Measurements from ENCODE around the gene DCP2. TPM values are rescaled to one million over a fixed set of nuclear protein-coding genes. Genes with fewer than 3 reads are reported as not detected.

The DCP2 gene
- total and polyA plus RNA-seq, 4 donors = 9.5 to 91.5 (median 29.5) TPM

- H3K27ac ChIP-seq (ENCODE audit: low read depth in 1 of 2, low read length in 1 of 2) = peak overlapping the region in 1 of 2 donors; percentile 18
- peaks cover 0 to 5% (median 4%) of the 10 kb centered on the region in 5 donors for H3K4me1 ChIP-seq (ENCODE audit: control insufficient read depth in 5 of 5, insufficient read depth in 5 of 5, low read length in 5 of 5)
- H3K9ac ChIP-seq (ENCODE audit: insufficient read depth in 1 of 2, low read length in 2 of 2) = no peak overlapping the region
- no peak for ATAC-seq (ENCODE audit: insufficient read depth, low FRiP score)
- peaks cover 0 to 9% (median 4%) of the 10 kb centered on the region in 4 donors for H3K36me3 ChIP-seq (ENCODE audit: control insufficient read depth in 4 of 4, insufficient read depth in 4 of 4, low read length in 4 of 4)
- WGBS, 2 donors = 85% methylated on average over 4 of the region's 4 CpGs
- no peak for TF ChIP-seq CTCF (IDR thresholded peaks at IDR 0.05; ENCODE audit: control extremely low read depth, extremely low read depth)
- peaks cover 0 to 2% (median 0%) of the 10 kb centered on the region in 4 donors for H3K9me3 ChIP-seq (ENCODE audit: control insufficient read depth in 4 of 4, insufficient read depth in 3 of 4, low read length in 3 of 4)
- no peaks in the 10 kb centered on the region for H3K27me3 ChIP-seq (ENCODE audit: control insufficient read depth in 3 of 3, insufficient read depth in 3 of 3, low read length in 2 of 3)
- no peak overlapping the region for H3K4me3 ChIP-seq
- no peak for DNase-seq
Observed at GRCh38 chr5:113042491-113043243, 66.1 kb downstream of the DCP2 start.

- peak overlapping the region in 1 of 2 donors; percentile 18 for H3K27ac ChIP-seq (ENCODE audit: low read depth in 1 of 2, low read length in 1 of 2)
- WGBS, 2 donors = 81 to 87% methylated on average over 16 of the region's 16 CpGs
- peaks cover 2 to 10% (median 8%) of the 10 kb centered on the region in 4 donors for H3K36me3 ChIP-seq (ENCODE audit: control insufficient read depth in 4 of 4, insufficient read depth in 4 of 4, low read length in 4 of 4)
- H3K27me3 ChIP-seq (ENCODE audit: control insufficient read depth in 3 of 3, insufficient read depth in 3 of 3, low read length in 2 of 3) = no peaks in the 10 kb centered on the region
- H3K4me1 ChIP-seq (ENCODE audit: control insufficient read depth in 5 of 5, insufficient read depth in 5 of 5, low read length in 5 of 5) = peaks cover 0 to 5% (median 4%) of the 10 kb centered on the region in 5 donors
- H3K9ac ChIP-seq (ENCODE audit: insufficient read depth in 1 of 2, low read length in 2 of 2) = no peak overlapping the region
- peaks cover 0 to 2% (median 0%) of the 10 kb centered on the region in 4 donors for H3K9me3 ChIP-seq (ENCODE audit: control insufficient read depth in 4 of 4, insufficient read depth in 3 of 4, low read length in 3 of 4)
- peak; percentile 22 to 48 (median 32) for DNase-seq
- no peak for ATAC-seq (ENCODE audit: insufficient read depth, low FRiP score)
- no peak overlapping the region for H3K4me3 ChIP-seq
- no peak for TF ChIP-seq CTCF (IDR thresholded peaks at IDR 0.05; ENCODE audit: control extremely low read depth, extremely low read depth)
Observed at GRCh38 chr5:113043491-113043931, 66.9 kb downstream of the DCP2 start.

DNA sequence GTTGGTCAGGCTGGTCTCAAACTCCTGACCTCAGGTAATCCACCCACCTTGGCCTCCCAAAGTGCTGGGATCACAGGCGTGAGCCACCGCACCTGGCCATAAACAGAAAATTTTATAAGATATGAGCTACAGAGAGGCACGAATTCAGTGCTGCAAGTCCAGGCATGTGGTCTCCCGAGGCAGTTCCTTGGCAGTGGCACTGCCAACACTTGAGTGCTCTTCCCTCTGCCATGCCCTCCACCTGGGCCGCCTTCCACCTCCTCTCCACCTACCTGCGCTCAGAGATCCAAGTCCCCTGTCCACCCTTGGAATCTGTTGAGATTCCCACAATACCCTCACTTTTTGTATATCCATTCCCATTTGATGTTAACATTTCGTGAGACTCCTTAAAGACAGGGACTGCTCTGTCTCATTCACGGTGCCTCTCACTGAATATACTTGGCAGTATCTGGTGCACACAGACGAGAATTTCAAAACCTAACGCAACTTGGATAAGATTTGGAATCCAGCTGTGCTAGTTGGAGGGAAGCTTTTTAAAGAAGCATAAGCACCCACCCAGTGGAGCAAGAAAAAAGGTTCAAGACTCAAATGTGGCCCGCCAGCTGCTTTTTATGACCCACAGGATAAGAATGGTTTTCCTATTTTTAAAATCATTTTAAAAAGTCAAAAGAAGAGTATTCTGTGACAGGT, 68.3 kb downstream of the DCP2 start:
- Histone ChIP-seq H3K36me3 (ENCODE audit: control insufficient read depth in 4 of 4, insufficient read depth in 4 of 4, low read length in 4 of 4) (peaks cover 2 to 12% (median 5%) of the 10 kb centered on the region in 4 donors), H3K9me3 (ENCODE audit: control insufficient read depth in 4 of 4, insufficient read depth in 3 of 4, low read length in 3 of 4) (peaks cover 0 to 2% (median 0%) of the 10 kb centered on the region in 4 donors), H3K27ac (ENCODE audit: low read depth in 1 of 2, low read length in 1 of 2) (no peak overlapping the region), H3K27me3 (ENCODE audit: control insufficient read depth in 3 of 3, insufficient read depth in 3 of 3, low read length in 2 of 3) (no peaks in the 10 kb centered on the region), H3K4me3 (no peak overlapping the region), H3K4me1 (ENCODE audit: control insufficient read depth in 5 of 5, insufficient read depth in 5 of 5, low read length in 5 of 5) (peaks cover 0 to 5% (median 4%) of the 10 kb centered on the region in 5 donors), H3K9ac (ENCODE audit: insufficient read depth in 1 of 2, low read length in 2 of 2) (no peak overlapping the region)
- 88 to 91% methylated on average over 11 of the region's 11 CpGs for WGBS, 2 donors
- ATAC-seq (ENCODE audit: insufficient read depth, low FRiP score) = no peak
- TF ChIP-seq CTCF (IDR thresholded peaks at IDR 0.05; ENCODE audit: control extremely low read depth, extremely low read depth) = no peak
- peak in 2 of 3 donors; percentile 55 to 64 for DNase-seq

Measured in lung (tissue), 12 donors.